ENCODE data around the gene DNAJB12.
"Not testable (repeated sequence)": the region's sequence is repeated elsewhere in the genome, so short reads cannot be mapped to it uniquely, and the experiment has no call there.

DNAJB12 gene

GRCh38 chr10:72331575-72332422 lies 22.9 kb downstream of the DNAJB12 start:
- DNase-seq (peak; percentile 94), ATAC-seq (peak; percentile 80)

DNA sequence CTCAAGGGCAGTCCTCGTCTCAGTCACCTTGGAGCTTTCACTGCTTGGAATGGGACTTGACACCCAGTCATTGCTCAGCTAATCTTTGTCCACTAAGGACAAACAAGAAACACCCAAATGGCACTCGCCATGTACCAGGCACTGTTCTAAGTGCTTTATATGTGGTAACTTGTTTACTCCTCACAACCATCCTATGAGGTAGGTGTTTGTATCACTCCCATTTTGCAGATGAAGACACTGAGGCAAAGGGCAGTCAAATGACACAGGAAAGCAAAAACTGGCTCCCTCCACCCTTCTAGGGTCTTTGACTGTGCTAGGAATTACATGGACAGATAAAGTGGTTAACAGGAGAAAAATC lies 24.7 kb downstream of the DNAJB12 start:
- no peak for ATAC-seq
- no peak for DNase-seq

DNA sequence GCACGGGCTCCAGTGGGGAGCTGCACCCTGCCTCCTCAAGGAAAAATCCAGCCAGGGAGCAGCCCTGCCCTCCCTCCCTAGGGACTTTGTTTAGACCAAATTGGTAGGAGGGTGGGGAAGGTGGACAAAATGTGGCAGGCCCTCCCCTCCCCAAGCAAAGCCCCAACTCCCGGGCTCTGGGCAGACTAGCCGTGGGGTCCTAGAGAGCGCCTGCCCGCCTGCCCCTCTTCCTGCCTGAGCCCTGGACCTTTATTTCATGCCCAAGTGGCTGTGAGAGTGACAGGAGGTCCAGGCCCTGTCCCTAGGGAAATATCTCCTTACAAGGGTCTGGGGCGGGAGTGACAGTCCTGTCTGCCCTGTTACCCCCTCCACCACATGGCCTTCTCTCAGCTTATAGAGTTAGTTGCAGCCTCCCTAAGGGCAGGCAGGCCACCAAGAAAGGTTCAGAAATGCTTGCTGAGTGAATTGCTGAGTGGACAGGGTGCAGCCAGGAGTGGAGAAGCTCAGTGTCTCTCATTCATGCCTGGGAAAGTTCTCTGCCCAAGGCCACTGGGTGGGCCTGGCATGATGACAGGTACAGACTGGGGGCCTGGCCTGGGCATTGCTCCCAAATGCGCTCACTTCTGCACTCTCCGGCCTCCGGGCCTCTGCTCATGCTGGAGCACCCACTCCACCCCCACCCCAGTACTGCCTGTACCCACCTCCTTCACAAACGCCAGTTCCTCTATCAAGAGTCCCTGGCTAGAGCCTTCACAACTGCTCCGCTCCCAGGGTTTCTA lies 25.2 kb downstream of the DNAJB12 start:
- no peak for ATAC-seq
- no peak for DNase-seq

DNA sequence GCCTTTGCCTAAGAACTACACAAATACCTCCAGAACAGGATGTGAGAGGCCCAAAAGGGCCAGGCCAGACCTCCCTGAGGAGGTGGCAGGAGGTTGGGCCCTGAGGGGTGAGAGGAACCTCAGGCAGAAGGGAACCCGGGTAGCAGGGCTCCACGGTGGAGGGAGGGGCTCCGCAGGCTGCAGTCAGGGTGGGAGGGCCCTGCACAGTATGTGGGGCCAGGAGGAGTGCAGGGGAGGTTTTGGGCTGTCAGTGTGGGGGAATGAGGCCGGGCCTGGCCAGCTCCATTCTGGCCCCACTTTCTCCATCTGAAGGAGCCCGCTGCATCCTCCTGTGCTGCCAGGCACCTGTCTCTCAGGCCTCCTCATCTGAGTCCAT lies 25.9 kb downstream of the DNAJB12 start:
- ATAC-seq (peak; percentile 31), DNase-seq (peak; percentile 71)

DNA sequence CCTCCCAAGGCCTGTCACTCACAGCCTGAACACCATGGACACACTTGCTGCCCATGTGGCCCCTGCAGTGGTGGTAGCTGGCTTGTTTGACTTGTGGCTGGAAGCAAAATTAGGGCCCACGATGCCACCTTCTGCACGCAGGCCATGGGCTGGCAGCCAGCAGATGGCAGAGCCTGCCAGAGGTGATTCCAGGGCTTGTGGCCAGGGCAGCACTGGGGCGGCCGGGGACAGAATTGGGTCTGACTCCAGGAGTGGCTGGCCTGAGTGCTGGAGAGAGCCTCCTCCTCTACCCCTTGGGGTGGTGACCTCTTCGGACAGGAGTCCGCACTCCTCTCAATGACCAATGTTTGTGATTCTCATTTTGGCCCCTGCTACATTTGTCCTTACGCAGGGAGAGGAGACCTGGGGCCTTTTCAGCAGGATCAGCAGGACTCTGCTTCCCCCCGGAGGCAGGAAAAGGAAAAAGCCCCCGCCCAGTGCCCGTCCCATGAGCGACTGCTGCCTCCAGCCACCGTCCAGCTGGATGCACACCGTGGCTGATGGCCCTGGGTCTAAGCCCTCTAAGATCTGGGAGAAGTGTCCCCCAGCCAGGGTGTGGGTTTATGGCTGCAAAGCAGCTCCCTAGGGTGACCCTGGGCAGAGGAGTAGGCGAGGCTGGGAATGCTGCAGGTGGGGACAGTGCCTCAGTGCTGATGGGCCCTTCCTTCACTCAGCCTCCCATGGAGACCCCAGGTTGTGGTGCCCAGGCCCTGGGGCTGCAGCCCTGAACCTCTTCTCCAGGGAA lies 26.5 kb downstream of the DNAJB12 start:
- DNase-seq (peak; percentile 53), ATAC-seq (no peak)

- ATAC-seq (peak; percentile 9), DNase-seq (peak; percentile 81)
These were observed 27.8 kb downstream of the DNAJB12 start for GRCh38 chr10:72326665-72327603.

DNA sequence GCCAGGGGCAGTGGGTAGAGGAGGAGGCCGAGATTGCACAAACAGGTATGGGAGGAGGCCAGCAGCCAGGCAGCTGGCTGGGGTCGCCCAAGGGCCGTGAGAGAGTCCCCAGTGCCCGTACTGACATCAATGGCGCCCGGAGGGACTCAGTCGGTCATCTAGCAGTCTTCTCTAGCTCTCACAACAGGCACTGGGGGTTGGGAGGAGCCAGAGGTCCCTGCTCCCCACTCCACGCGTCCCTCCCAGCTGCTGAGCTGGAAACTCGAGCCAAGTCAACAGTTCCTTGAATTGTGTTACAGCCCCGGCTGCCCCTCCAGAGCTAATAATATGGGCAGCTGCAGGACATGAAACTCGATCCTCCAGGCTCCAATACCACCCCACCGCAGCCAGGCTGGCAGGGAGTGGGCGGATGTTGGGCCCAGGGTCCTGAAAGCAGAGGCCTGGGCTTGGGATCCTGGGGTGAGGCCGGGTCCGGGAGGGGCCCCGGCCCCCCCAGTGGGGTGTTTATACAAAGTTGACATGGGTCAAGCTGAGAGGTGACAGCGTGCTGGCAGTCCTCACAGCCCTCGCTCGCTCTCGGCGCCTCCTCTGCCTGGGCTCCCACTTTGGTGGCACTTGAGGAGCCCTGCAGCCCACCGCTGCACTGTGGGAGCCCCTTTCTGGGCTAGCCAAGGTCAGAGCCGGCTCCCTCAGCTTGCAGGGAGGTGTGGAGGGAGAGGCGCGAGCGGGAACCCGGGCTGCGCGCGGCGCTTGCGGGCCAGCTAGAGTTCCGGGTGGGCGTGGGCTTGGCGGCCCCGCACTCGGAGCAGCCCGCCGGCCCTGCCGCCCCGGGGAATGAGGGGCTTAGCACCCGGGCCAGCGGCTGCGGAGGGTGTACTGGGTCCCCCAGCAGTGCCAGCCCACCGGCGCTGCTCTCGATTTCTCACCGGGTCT lies 29.2 kb downstream of the DNAJB12 start:
- ATAC-seq, DNase-seq: not testable (repeated sequence)

DNA sequence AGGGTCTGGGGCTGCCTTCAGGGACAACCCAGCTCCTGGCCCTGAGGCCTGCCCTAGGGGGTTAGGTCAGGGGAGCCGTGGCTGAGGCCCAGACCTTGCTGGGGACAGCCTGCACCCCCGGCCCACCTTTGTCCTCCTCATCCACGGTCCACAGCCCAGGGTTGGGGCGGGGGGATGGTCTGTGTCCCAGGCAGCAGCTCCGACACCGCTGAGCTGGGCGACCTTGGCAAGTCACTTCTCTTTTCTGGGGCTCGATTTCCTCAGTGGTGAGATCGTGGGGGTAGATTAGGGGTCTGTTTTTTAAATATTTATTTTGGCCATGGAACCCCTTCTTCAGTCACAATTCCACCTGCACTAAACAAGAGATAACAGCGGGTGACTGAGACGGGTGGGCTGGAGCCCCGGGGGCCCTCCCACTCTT lies 30.9 kb downstream of the DNAJB12 start:
- ATAC-seq, result no peak
- DNase-seq, result no peak

- ATAC-seq, result no peak
- no peak for DNase-seq
These were observed 31.5 kb downstream of the DNAJB12 start for GRCh38 chr10:72323108-72323749.

- ATAC-seq (no peak), DNase-seq (peak; percentile 66)
These were observed 32.2 kb downstream of the DNAJB12 start for GRCh38 chr10:72322280-72323058.

DNA sequence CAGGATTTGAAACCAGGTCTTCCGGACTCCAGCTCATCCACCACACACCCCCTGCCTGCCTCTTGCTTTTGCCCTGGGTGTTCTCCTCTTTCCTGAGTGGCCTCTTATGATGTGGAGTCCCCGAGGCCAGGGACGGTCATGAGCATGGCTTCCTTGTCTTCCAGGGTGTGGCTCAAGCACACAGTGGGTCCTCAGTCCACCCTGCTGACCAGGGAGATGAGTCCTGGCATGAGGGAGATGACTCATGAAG lies 32.8 kb downstream of the DNAJB12 start:
- DNase-seq (no peak), ATAC-seq (no peak)

GRCh38 chr10:72321248-72322029 lies 33.3 kb downstream of the DNAJB12 start:
- DNase-seq, result peak; percentile 51
- ATAC-seq, result no peak

GRCh38 chr10:72320676-72321247 lies 34.0 kb downstream of the DNAJB12 start:
- DNase-seq (peak; percentile 81), ATAC-seq (peak; percentile 80)

GRCh38 chr10:72319416-72320254 lies 35.1 kb downstream of the DNAJB12 start:
- ATAC-seq, result peak; percentile 56
- peak; percentile 92 for DNase-seq

GRCh38 chr10:72318418-72319262 lies 36.1 kb downstream of the DNAJB12 start:
- DNase-seq (no peak), ATAC-seq (no peak)

DNA sequence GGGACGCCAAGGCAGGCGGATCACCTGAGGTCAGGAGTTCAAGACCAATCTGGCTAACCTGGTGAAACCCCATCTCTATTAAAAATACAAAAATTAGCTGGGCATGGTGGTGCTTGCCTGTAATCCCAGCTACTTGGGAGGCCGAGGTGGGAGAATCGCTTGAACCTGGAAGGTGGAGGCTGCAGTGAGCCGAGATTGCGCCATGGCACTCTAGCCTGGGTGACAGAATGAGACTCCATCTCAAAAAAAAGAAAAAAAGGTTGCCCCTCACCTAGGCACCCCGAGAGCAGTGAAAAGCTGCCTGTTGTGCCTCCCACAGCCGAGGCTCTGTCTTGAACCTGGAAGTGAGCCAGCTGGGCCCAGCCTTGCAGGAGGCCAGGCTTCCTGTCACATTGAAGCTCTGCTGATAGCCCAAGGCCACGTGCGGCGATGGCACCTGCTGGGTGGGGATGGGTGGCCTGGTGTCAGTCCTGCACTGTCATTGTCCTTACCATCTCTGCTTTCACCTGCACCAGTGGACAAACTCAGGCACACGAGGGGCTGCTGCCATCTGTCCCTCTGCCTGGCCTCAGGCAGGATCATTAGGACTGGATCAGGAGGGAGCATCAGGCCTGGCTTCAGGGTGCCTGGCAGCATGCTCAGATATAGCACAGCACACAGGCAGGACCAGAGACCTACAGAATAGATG lies 37.8 kb downstream of the DNAJB12 start:
- no peak for ATAC-seq
- DNase-seq, result peak; percentile 63
